Breast epithelium (tissue), 4 donors: Measurements from ENCODE around the gene LTBP4. TPM values are rescaled to one million over a fixed set of nuclear protein-coding genes. Genes with fewer than 3 reads are reported as not detected.

Experiments
- DNase-seq, 2 donors: peaks; one replicate each; pipeline ENCODE4 v3.0.0-alpha.2; 2019; ENCODE audit warnings: low spot score in 2 of 2
- H3K27ac ChIP-seq, 2 donors: fragments of 200-600 bp; sonication (generic) in 1 of 2; one replicate each; pipeline ENCODE4 v1.5.1; 2016 to 2019; ENCODE audit warnings: mild to moderate bottlenecking in 1 of 2
- H3K27me3 ChIP-seq, 2 donors: fragments of 200-600 bp; sonication (generic) in 1 of 2; one replicate each; pipeline versions ENCODE4 v1.5.1 to v1.6.0; 2017 to 2019; ENCODE audit warnings: control low read depth in 1 of 2, mild to moderate bottlenecking in 1 of 2
- H3K36me3 ChIP-seq: fragments of 200-600 bp; one replicate; pipeline ENCODE4 v1.5.1; 2019
- H3K4me1 ChIP-seq, 2 donors: fragments of 200-600 bp; sonication (generic); one replicate each; pipeline ENCODE4 v1.5.1; 2016 to 2019; ENCODE audit warnings: control low read depth in 1 of 2
- H3K4me3 ChIP-seq, 3 donors: fragments of 200-600 bp; sonication (generic); 1 replicate in 2 of 3; 2 replicates in 1 of 3; pipeline ENCODE4 v1.5.1; 2016 to 2019; ENCODE audit warnings: mild to moderate bottlenecking in 3 of 3, moderate library complexity in 2 of 3
- H3K9me3 ChIP-seq, 2 donors: fragments of 200-600 bp; sonication (generic) in 1 of 2; one replicate each; pipeline ENCODE4 v1.5.1; 2016 to 2019; ENCODE audit warnings: control low read depth in 1 of 2
- POLR2A ChIP-seq: fragments of 450-650 bp; IDR thresholded peaks from one replicate; pipeline ENCODE4 v1.6.1; 2016; ENCODE audit warnings: antibody characterized with exemption, mild to moderate bottlenecking, moderate library complexity
- POLR2AphosphoS5 ChIP-seq, 3 donors: sonication (generic); formaldehyde crosslinking; IDR thresholded peaks; one replicate each; pipeline ENCODE4 v1.6.1; 2017; ENCODE audit warnings: antibody characterized with exemption in 3 of 3
- intact Hi-C: fragments of 100-400 bp; cut with DNase I; formaldehyde crosslinking; loops from one replicate; pipeline ENCODE4 v1.15.1; 2023; ENCODE audit warnings: low total_unique reads
- total RNA-seq, 3 donors: library from RNA; depleted of rRNA; stranded (reverse); fragments of >200 nt; gene quantifications; one replicate each; pipeline ENCODE4 v1.1.0, GENCODE V29; 2016
- TF ChIP-seq, protein P1 (sequence below), 3 donors: fragments of 450-650 bp; IDR thresholded peaks; one replicate each; pipeline ENCODE4 v1.5.1; 2016 to 2017; ENCODE audit warnings: antibody characterized with exemption in 3 of 3, mild to moderate bottlenecking in 3 of 3, moderate library complexity in 3 of 3

Gene LTBP4
- total RNA-seq, 3 donors from 2014 or later, result 52.7 to 130 (median 89.1) TPM

GRCh38 chr19:40616941-40617340, 15.8 kb downstream of the LTBP4 start:
- Histone ChIP-seq H3K36me3 (no peaks in the 10 kb centered on the region), H3K27ac (no peak overlapping the region), H3K4me1 (peaks cover 0 to 3% of the 10 kb centered on the region in 2 donors), H3K4me3 (no peak overlapping the region), H3K27me3 (no peaks in the 10 kb centered on the region), H3K9me3 (no peaks in the 10 kb centered on the region)
- DNase-seq, result no peak
- no peak for TF ChIP-seq POLR2A
- no peak for TF ChIP-seq POLR2AphosphoS5 (IDR thresholded peaks at IDR 0.05)
- TF ChIP-seq, protein P1, sequence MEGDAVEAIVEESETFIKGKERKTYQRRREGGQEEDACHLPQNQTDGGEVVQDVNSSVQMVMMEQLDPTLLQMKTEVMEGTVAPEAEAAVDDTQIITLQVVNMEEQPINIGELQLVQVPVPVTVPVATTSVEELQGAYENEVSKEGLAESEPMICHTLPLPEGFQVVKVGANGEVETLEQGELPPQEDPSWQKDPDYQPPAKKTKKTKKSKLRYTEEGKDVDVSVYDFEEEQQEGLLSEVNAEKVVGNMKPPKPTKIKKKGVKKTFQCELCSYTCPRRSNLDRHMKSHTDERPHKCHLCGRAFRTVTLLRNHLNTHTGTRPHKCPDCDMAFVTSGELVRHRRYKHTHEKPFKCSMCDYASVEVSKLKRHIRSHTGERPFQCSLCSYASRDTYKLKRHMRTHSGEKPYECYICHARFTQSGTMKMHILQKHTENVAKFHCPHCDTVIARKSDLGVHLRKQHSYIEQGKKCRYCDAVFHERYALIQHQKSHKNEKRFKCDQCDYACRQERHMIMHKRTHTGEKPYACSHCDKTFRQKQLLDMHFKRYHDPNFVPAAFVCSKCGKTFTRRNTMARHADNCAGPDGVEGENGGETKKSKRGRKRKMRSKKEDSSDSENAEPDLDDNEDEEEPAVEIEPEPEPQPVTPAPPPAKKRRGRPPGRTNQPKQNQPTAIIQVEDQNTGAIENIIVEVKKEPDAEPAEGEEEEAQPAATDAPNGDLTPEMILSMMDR (IDR thresholded peaks at IDR 0.05), result no peak
- intact Hi-C loops, result no loop called here

- H3K4me1 ChIP-seq, result peaks cover 0 to 3% of the 10 kb centered on the region in 2 donors
- intact Hi-C loops, result no loop called here
- TF ChIP-seq POLR2A, result no peak
- TF ChIP-seq POLR2AphosphoS5 (IDR thresholded peaks at IDR 0.05), result no peak
- TF ChIP-seq, protein P1 (IDR thresholded peaks at IDR 0.05), result no peak
- no peaks in the 10 kb centered on the region for H3K9me3 ChIP-seq
- no peaks in the 10 kb centered on the region for H3K27me3 ChIP-seq
- no peak overlapping the region for H3K4me3 ChIP-seq
- no peak overlapping the region for H3K27ac ChIP-seq
- no peaks in the 10 kb centered on the region for H3K36me3 ChIP-seq
- no peak for DNase-seq
Observed at GRCh38 chr19:40617961-40618360, 16.8 kb downstream of the LTBP4 start.

DNA sequence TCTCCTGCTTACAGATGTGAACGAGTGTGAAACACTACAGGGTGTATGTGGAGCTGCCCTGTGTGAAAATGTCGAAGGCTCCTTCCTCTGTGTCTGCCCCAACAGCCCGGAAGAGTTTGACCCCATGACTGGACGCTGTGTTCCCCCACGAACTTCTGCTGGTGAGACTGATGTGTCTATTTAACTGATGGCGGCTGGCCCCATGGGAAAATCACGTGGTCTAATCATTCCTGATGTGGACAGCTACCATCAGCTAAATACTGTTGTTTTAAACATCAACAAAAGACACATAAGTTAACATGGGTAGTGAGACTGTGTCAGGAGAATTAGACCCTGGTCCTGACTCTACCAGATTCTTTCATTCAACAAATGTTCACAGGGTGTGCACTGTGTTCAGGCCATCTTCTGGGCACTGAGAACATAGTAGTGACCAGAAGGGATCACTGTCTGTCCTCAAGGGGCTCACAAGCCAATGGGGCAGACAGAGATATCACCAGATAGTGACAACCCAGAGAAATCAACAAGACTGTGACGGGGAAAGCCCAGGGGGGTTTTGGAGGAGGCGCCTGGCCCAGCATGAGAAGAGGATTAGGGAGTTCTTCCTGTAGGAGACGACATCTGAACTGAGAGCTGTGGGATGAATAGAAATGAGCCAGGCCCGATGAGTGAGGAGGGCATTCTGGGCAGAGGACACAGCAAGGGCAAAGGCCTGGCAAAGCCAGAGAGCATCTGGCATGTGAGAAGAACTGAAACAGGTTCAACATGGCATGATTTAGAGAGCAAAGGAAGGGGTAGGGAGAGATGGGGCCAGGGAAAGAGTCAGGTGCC, 18.4 kb downstream of the LTBP4 start:
- no peaks in the 10 kb centered on the region for H3K4me1 ChIP-seq
- no peak for DNase-seq
- intact Hi-C loops, result no loop called here

GRCh38 chr19:40620161-40620485, 19.0 kb downstream of the LTBP4 start:
- Histone ChIP-seq H3K27me3 (no peaks in the 10 kb centered on the region), H3K4me3 (no peak overlapping the region), H3K36me3 (no peaks in the 10 kb centered on the region), H3K9me3 (no peaks in the 10 kb centered on the region), H3K4me1 (no peaks in the 10 kb centered on the region), H3K27ac (no peak overlapping the region)
- no peak for TF ChIP-seq POLR2AphosphoS5 (IDR thresholded peaks at IDR 0.05)
- TF ChIP-seq, protein P1 (IDR thresholded peaks at IDR 0.05), result no peak
- no peak for TF ChIP-seq POLR2A
- no peak for DNase-seq
- intact Hi-C loops, result no loop called here

More for the DNA sequence above, 18.4 kb downstream of the LTBP4 start:
- H3K27ac ChIP-seq, result no peak overlapping the region
- H3K27me3 ChIP-seq, result no peaks in the 10 kb centered on the region
- no peaks in the 10 kb centered on the region for H3K36me3 ChIP-seq
- H3K9me3 ChIP-seq, result no peaks in the 10 kb centered on the region
- no peak overlapping the region for H3K4me3 ChIP-seq
- no peak for TF ChIP-seq POLR2AphosphoS5 (IDR thresholded peaks at IDR 0.05)
- no peak for TF ChIP-seq POLR2A
- TF ChIP-seq, protein P1 (IDR thresholded peaks at IDR 0.05), result no peak

DNA sequence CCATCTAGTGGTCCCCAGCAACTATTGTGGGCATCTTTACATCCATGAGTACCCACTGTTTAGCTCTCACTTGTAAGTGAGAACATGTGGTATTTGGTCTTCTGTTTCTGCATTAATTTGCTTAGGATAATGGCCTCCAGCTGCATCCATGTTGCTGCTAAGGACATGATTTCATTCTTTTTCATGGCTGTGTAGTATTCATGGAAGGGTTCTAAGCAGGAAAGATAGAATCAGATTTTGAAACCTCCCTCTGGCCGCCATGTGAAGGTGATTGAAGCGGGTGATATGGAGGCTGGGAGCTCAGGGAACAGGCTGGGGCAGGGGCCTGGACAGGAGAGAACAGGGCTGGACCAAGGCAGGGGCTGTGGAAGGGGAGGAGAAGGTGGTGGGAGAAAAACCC, 20.1 kb downstream of the LTBP4 start:
- intact Hi-C loops, result no loop called here
- TF ChIP-seq, protein P1 (IDR thresholded peaks at IDR 0.05), result no peak
- TF ChIP-seq POLR2A, result no peak
- no peak for TF ChIP-seq POLR2AphosphoS5 (IDR thresholded peaks at IDR 0.05)

More for the DNA sequence above, 20.1 kb downstream of the LTBP4 start:
- H3K27me3 ChIP-seq, result no peaks in the 10 kb centered on the region
- H3K36me3 ChIP-seq, result no peaks in the 10 kb centered on the region
- no peak overlapping the region for H3K4me3 ChIP-seq
- no peak overlapping the region for H3K27ac ChIP-seq
- H3K9me3 ChIP-seq, result no peaks in the 10 kb centered on the region
- H3K4me1 ChIP-seq, result no peaks in the 10 kb centered on the region
- DNase-seq, result no peak
